CD8-positive, alpha-beta memory T cell (primary cell): ENCODE measurements around the gene RGS7. TPM values are rescaled to one million over a fixed set of nuclear protein-coding genes. Genes with fewer than 3 reads are reported as not detected.
"Not testable (repeated sequence)": the region's sequence is repeated elsewhere in the genome, so short reads cannot be mapped to it uniquely, and the experiment has no call there.

ENCODE experiments used
- CTCF ChIA-PET: fragments of 350-600 bp; sonication (Branson Sonifier 250); formaldehyde crosslinking; loops from one replicate; lab custom pipeline; 2021; ENCODE audit warnings: antibody characterized with exemption; lab: Charles Lee
- POLR2A ChIA-PET: fragments of 350-600 bp; sonication (Branson Sonifier 250); formaldehyde crosslinking; loops from one replicate; lab custom pipeline; 2021; ENCODE audit warnings: antibody characterized with exemption; lab: Charles Lee
- DNase-seq, 5 donors: peaks; one replicate each; pipeline versions ENCODE4 v3.0.0 to v3.0.0-alpha.2; 2020 to 2022; ENCODE audit warnings: mixed read lengths in 1 of 5
- H3K27ac ChIP-seq: one replicate; pipeline ENCODE4 v1.7.0; 2013; ENCODE audit warnings: low read depth, mild to moderate bottlenecking, low read length, moderate library complexity
- H3K27me3 ChIP-seq: 2 replicates; pipeline ENCODE4 v1.7.0; 2013; ENCODE audit warnings: low read length, mild to moderate bottlenecking; ENCODE audit not compliant: insufficient read depth, poor library complexity, severe bottlenecking
- H3K36me3 ChIP-seq: 2 replicates; pipeline ENCODE4 v1.7.0; 2013; ENCODE audit warnings: mild to moderate bottlenecking, low read length, moderate library complexity; ENCODE audit not compliant: insufficient read depth
- H3K4me1 ChIP-seq: 2 replicates; pipeline ENCODE4 v1.7.0; 2013; ENCODE audit warnings: mild to moderate bottlenecking, low read length, moderate library complexity; ENCODE audit not compliant: insufficient read depth
- H3K4me3 ChIP-seq: 2 replicates; pipeline ENCODE4 v1.7.0; 2013; ENCODE audit warnings: mild to moderate bottlenecking, low read length
- H3K9me3 ChIP-seq: 2 replicates; pipeline ENCODE4 v1.7.0; 2013; ENCODE audit warnings: mild to moderate bottlenecking, low read length
- H3K27ac Mint-ChIP-seq, 8 donors: one replicate each; pipeline ENCODE4 v1.8.0; 2020 to 2021; ENCODE audit warnings: mixed read lengths in 8 of 8, mild to moderate bottlenecking in 6 of 8, inconsistent platforms in 3 of 8, moderate library complexity in 3 of 8
- H3K27me3 Mint-ChIP-seq, 2 donors: one replicate each; pipeline ENCODE4 v1.8.0; 2020 to 2021; ENCODE audit warnings: mixed read lengths in 2 of 2, mild to moderate bottlenecking in 1 of 2, moderate library complexity in 1 of 2
- H3K36me3 Mint-ChIP-seq, 3 donors: one replicate each; pipeline ENCODE4 v1.8.0; 2020 to 2021; ENCODE audit warnings: mixed read lengths in 3 of 3, inconsistent platforms in 1 of 3, mild to moderate bottlenecking in 1 of 3
- H3K4me1 Mint-ChIP-seq, 3 donors: one replicate each; pipeline ENCODE4 v1.8.0; 2020 to 2021; ENCODE audit warnings: mixed read lengths in 3 of 3, inconsistent platforms in 1 of 3, mild to moderate bottlenecking in 1 of 3
- H3K4me3 Mint-ChIP-seq, 7 donors: one replicate each; pipeline ENCODE4 v1.8.0; 2020 to 2021; ENCODE audit warnings: mixed read lengths in 7 of 7, mild to moderate bottlenecking in 6 of 7, moderate library complexity in 4 of 7, inconsistent platforms in 2 of 7
- H3K9me3 Mint-ChIP-seq, 5 donors: one replicate each; pipeline ENCODE4 v1.8.0; 2020 to 2022; ENCODE audit warnings: mixed read lengths in 5 of 5, mild to moderate bottlenecking in 3 of 5, moderate library complexity in 2 of 5, inconsistent platforms in 1 of 5
- polyA plus RNA-seq: library from polyadenylated mRNA; unstranded; fragments of 300-500 nt; fragmentation: Illumina TruSeq; gene quantifications from one replicate; pipeline ENCODE4 v1.2.3, GENCODE V29; 2021
- total RNA-seq, 2 experiments: library from RNA; stranded (reverse); gene quantifications; one replicate each; pipeline ENCODE4 v1.2.3, GENCODE V29; 2021

RGS7 gene
- total and polyA plus RNA-seq, 3 experiments from 2014 or later: not detected

DNA sequence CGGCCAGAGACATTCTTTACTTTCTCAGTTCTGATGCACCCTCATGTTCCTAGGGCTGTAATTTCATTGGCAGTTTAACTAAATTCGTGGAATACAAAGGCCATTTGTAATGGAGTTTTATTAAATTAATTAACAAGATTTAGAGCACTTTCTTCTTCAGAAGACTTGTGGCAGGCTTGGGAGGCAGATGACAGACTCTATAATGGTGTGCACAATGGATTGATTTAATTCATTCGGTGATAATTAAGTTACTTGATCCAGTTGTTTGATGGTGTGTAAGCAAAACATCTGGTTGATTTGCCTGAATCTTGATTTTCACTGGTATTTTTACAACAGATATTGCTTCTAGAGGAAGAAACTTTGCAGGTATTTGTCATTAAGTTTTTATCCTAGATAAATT lies 383.1 kb downstream of the RGS7 start:
- H3K9me3 Mint-ChIP-seq: peaks cover 3 to 13% (median 9%) of the 10 kb centered on the region in 5 donors
- H3K27ac ChIP-seq: no peak overlapping the region
- H3K4me1 ChIP-seq: no peaks in the 10 kb centered on the region
- H3K4me1 Mint-ChIP-seq: no peaks in the 10 kb centered on the region
- H3K36me3 Mint-ChIP-seq: no peaks in the 10 kb centered on the region
- H3K27me3 ChIP-seq: no peaks in the 10 kb centered on the region
- CTCF ChIA-PET: no interaction called here
- DNase-seq: no peak
- POLR2A ChIA-PET: no interaction called here
- peaks cover 0 to 1% of the 10 kb centered on the region in 2 donors for H3K27me3 Mint-ChIP-seq
- H3K9me3 ChIP-seq: no peaks in the 10 kb centered on the region
- no peaks in the 10 kb centered on the region for H3K36me3 ChIP-seq
- H3K4me3 Mint-ChIP-seq: no peak overlapping the region
- H3K4me3 ChIP-seq: no peak overlapping the region
- H3K27ac Mint-ChIP-seq: no peak overlapping the region

DNA sequence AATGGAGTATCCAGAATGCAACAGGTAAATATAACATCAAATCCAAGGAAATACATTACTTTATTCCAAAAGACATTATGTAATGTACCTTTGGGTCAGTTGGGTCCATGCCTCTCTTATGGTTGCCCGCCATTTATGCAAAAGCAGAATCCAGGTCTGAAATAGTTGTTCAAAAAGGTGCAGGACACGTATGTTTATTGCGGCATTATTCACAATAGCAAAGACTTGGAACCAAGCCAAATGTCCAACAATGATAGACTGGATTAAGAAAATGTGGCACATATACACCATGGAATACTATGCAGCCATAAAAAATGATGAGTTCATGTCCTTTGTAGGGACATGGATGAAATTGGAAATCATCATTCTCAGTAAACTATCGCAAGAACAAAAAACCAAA lies 384.9 kb downstream of the RGS7 start:
- H3K4me3 ChIP-seq, H3K27ac ChIP-seq, POLR2A ChIA-PET, H3K36me3 Mint-ChIP-seq, H3K27me3 Mint-ChIP-seq, H3K27me3 ChIP-seq, H3K4me3 Mint-ChIP-seq, H3K4me1 Mint-ChIP-seq, H3K4me1 ChIP-seq, DNase-seq, H3K9me3 ChIP-seq, H3K36me3 ChIP-seq, CTCF ChIA-PET, H3K27ac Mint-ChIP-seq: not testable (repeated sequence)
- peaks cover 3 to 13% (median 9%) of the 10 kb centered on the region in 5 donors for H3K9me3 Mint-ChIP-seq

DNA sequence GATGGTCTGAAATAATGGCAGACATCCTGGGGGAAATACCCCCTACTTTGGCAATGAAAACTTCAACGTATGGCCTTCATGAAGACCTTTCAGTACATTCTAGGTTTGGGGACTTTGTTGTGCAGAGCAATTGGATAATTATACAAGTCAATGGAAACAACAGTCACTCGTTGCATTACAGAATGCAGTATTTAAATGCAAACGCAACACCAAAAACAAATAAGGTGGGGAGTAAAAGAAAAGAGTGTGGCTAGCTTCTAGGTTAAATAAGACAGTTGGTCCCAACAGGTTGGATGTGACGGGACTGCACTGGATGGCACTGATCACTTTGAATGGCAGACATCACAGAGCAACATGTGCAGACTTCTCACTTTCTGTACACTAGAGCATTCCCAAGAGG lies 386.8 kb downstream of the RGS7 start:
- Mint-ChIP-seq H3K27ac (no peak overlapping the region), H3K9me3 (peaks cover 3 to 13% (median 9%) of the 10 kb centered on the region in 5 donors), H3K27me3 (no peaks in the 10 kb centered on the region), H3K4me1 (no peaks in the 10 kb centered on the region), H3K36me3 (no peaks in the 10 kb centered on the region), H3K4me3 (no peak overlapping the region)
- Histone ChIP-seq H3K27me3 (no peaks in the 10 kb centered on the region), H3K4me1 (no peaks in the 10 kb centered on the region), H3K27ac (no peak overlapping the region), H3K9me3 (no peaks in the 10 kb centered on the region), H3K4me3 (no peak overlapping the region), H3K36me3 (no peaks in the 10 kb centered on the region)
- POLR2A ChIA-PET: no interaction called here
- CTCF ChIA-PET: no interaction called here
- no peak for DNase-seq

DNA sequence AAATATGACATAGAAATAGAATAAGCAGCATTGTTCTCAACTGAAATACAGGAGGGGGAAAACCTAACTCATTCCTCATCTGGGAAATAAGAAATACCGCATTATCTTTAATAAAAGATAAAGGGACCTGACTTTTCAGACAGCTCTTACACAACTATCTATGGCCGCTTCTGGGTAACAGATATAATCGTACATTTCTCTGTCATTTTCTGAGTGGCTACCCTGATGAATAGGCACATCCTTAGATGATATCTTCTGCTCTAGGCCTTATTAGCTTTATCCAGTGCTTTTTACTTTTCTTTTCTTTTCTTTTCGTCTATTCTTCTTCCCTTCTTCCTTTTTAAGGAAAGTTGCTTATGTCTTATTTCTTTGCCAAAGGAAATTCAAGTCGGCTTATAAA lies 388.1 kb downstream of the RGS7 start:
- Mint-ChIP-seq H3K4me3 (no peak overlapping the region), H3K4me1 (no peaks in the 10 kb centered on the region), H3K9me3 (peaks cover 3 to 13% (median 9%) of the 10 kb centered on the region in 5 donors), H3K27me3 (no peaks in the 10 kb centered on the region), H3K36me3 (no peaks in the 10 kb centered on the region), H3K27ac (no peak overlapping the region)
- no peak for DNase-seq
- Histone ChIP-seq H3K36me3 (no peaks in the 10 kb centered on the region), H3K9me3 (no peaks in the 10 kb centered on the region), H3K27me3 (no peaks in the 10 kb centered on the region), H3K4me3 (no peak overlapping the region), H3K27ac (no peak overlapping the region), H3K4me1 (no peaks in the 10 kb centered on the region)
- ChIA-PET CTCF (no interaction called here), POLR2A (no interaction called here)

DNA sequence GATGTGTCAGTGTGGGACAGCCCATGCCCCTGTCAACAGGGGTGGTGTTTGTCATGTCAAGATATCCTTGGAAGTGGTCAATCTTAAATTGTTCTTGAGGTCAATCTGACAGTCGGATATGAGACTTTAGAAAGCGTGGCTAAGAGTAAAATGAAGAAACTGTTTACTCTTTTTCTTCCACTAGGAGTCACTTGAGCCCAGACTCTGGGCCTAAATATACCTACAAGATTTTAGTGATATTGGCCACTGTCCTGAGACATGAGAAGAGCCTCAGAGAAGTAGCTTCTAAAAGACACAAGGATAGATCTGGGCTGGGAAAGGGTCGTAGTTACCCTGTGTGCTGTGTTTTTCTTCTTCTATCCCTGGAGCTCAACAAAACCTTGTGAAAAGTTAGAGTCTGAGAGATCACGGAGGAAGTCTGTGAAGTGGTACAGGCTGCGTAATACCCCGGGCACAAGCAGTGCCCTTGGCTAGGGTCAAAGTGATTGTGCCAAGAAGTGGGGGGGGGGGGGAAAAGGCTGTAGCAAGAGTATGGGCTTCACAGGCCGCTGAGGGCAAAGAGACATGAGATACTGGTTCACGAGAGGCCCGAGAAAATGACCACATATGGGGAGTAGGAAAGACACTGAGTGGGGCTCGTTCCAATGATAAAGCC lies 389.8 kb downstream of the RGS7 start:
- H3K9me3 Mint-ChIP-seq: peaks cover 3 to 13% (median 9%) of the 10 kb centered on the region in 5 donors

DNA sequence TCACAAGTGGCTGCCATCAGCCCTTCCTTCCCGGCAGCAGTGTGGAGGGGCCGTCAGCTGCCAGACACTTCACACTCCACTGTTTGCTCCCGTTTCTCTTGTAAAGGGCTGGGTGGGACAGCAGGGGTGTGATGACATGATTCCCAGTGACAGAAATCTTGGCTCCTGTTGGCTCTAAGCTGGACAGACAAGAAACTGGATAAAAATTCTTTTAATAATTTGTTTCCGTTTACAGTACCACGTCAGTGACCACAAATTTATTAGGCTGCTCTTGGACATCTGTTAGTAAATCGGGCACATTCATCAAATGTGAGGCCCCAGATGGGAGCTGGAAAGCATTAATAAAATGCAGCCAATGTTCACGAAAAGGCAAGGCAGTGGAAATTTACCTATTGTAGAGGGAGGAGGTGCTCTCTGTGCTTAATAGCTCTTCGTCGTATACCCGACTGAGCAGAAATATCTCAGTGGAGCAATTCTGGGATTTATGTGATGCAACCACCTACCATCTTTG lies 391.4 kb downstream of the RGS7 start:
- Mint-ChIP-seq H3K36me3 (no peaks in the 10 kb centered on the region), H3K27ac (no peak overlapping the region), H3K4me1 (no peaks in the 10 kb centered on the region), H3K4me3 (no peak overlapping the region), H3K9me3 (peaks cover 2 to 6% (median 5%) of the 10 kb centered on the region in 5 donors), H3K27me3 (no peaks in the 10 kb centered on the region)
- Histone ChIP-seq H3K4me1 (no peaks in the 10 kb centered on the region), H3K4me3 (no peak overlapping the region), H3K27ac (no peak overlapping the region), H3K27me3 (no peaks in the 10 kb centered on the region), H3K9me3 (no peaks in the 10 kb centered on the region), H3K36me3 (no peaks in the 10 kb centered on the region)
- POLR2A ChIA-PET: no interaction called here
- DNase-seq: no peak
- CTCF ChIA-PET: no interaction called here

More for the DNA sequence above, 389.8 kb downstream of the RGS7 start:
- Mint-ChIP-seq H3K36me3 (no peaks in the 10 kb centered on the region), H3K27ac (no peak overlapping the region), H3K4me3 (no peak overlapping the region), H3K4me1 (no peaks in the 10 kb centered on the region), H3K27me3 (no peaks in the 10 kb centered on the region)
- DNase-seq: no peak
- Histone ChIP-seq H3K9me3 (no peaks in the 10 kb centered on the region), H3K4me3 (no peak overlapping the region), H3K36me3 (no peaks in the 10 kb centered on the region), H3K27me3 (no peaks in the 10 kb centered on the region), H3K4me1 (no peaks in the 10 kb centered on the region), H3K27ac (no peak overlapping the region)
- POLR2A ChIA-PET: no interaction called here
- CTCF ChIA-PET: interaction anchor here (1.1 kb wide), 1 partner anchor 15 kb away, joined by 3 read pairs; no protein-coding TSS in a partner anchor

DNA sequence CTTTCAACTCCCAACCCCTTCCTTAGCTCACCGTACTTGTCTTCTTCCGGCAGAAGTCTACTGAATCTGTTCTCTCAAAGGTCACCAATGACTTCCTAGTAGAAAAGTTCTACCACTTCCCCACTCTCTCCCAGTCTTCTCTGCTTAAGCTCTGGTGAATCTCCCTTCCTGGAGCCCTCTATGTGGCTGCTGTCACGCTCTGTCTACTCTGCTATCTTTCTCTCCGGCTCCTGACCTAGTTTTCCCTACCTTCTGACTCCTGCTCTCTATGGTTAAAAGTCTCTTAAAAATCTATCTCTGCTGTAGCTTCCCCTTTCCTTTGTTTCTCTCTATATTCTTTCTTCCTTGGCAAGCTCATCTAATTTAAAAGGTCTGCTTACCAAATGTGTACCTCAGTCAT lies 394.9 kb downstream of the RGS7 start:
- no peaks in the 10 kb centered on the region for H3K9me3 ChIP-seq
- no peak overlapping the region for H3K27ac Mint-ChIP-seq
- POLR2A ChIA-PET: no interaction called here
- no peaks in the 10 kb centered on the region for H3K27me3 Mint-ChIP-seq
- no peak overlapping the region for H3K27ac ChIP-seq
- no peaks in the 10 kb centered on the region for H3K36me3 ChIP-seq
- no peak for DNase-seq
- no peaks in the 10 kb centered on the region for H3K4me1 ChIP-seq
- no peaks in the 10 kb centered on the region for H3K36me3 Mint-ChIP-seq
- no peaks in the 10 kb centered on the region for H3K4me1 Mint-ChIP-seq
- no peak overlapping the region for H3K4me3 Mint-ChIP-seq
- no peak overlapping the region for H3K4me3 ChIP-seq
- CTCF ChIA-PET: no interaction called here
- peaks cover 0 to 5% (median 0%) of the 10 kb centered on the region in 5 donors for H3K9me3 Mint-ChIP-seq
- H3K27me3 ChIP-seq: no peaks in the 10 kb centered on the region

DNA sequence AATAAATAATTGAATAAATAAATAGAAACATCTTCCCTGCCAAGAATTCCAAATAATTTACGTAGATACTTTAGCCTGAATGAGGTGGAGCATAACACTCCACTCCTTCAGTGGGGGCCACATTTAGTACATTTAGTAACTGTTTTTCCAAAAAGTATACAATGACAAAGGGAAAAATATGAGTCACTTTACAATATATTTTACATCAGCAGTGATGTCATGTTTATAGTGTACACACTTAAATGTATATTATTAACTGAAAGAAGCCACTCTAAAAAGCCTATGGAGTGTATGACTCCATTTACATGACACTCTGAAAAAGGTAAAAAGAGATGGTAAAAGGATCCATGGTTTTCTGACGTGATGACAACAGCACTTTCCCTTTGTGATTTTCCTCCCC lies 400.6 kb downstream of the RGS7 start:
- H3K36me3 ChIP-seq: no peaks in the 10 kb centered on the region

More for the DNA sequence above, 400.6 kb downstream of the RGS7 start:
- ChIA-PET POLR2A (no interaction called here), CTCF (no interaction called here)
- H3K4me1 ChIP-seq: no peaks in the 10 kb centered on the region
- H3K4me3 ChIP-seq: no peak overlapping the region
- H3K27ac Mint-ChIP-seq: no peak overlapping the region
- no peaks in the 10 kb centered on the region for H3K27me3 Mint-ChIP-seq
- H3K27me3 ChIP-seq: no peaks in the 10 kb centered on the region
- no peaks in the 10 kb centered on the region for H3K36me3 Mint-ChIP-seq
- H3K27ac ChIP-seq: no peak overlapping the region
- H3K4me1 Mint-ChIP-seq: no peaks in the 10 kb centered on the region
- H3K9me3 Mint-ChIP-seq: peaks cover 0 to 5% (median 2%) of the 10 kb centered on the region in 5 donors
- H3K9me3 ChIP-seq: no peaks in the 10 kb centered on the region
- H3K4me3 Mint-ChIP-seq: no peak overlapping the region
- DNase-seq: no peak
